SHP77 (cell line): ENCODE results near the gene RALGPS1.

Experiments used
- DNase-seq, 2 experiments: peaks; one replicate each; lab custom pipeline; 2025; lab: John Stamatoyannopoulos, UW

The RALGPS1 gene

DNA sequence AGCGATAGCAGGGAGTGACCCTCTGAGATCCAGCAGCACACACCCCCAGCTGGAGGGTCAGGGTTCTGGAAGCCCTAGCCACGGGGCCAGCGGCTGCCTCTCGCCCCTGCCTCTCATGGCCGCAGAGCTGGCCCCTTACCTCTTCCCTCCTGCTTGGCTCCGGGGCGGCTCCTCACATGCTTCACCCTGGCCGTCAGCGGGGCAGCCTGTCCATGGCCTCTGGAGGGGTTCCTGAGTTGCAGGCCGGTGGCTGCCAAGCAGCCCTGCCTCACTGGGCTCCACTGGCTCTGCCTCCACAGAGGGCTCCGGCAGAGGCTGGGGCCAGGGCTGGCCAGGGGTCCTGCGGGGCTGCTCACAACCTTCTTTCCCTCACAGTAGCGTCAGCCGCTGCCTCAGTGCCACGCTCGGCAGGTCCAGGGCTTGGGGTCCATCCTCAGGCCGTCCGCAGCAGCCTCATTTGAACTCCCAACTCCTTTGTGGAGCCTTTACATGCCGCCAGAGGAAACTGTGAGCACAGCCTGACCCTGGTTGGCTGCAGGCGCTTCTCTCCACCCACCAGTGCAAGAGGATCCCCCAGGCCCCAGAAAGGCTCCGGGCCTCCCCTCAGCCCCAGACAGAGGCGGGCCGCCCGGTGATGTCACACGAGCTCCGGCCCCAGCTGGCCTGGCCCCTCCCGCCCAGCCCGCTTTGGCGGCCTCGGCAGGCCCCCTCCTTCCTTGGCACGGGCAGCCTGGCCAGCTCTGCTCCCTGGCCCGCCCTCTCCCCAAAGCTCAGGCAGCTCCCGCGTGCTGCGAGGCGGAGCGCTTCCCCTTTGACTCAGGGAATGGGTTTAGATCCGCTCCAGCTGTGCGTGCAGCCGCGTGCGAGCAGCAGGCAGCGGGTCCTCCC is 207.8 kb downstream of the RALGPS1 start, which contains the start of gene ANGPTL2:
TSS of gene ANGPTL2 (minus strand) at position 460 of the 888 bp plus-strand sequence. CDS start 13,904 bp downstream, outside the sequence.
- DNase-seq = peak; percentile 70 to 79

DNA sequence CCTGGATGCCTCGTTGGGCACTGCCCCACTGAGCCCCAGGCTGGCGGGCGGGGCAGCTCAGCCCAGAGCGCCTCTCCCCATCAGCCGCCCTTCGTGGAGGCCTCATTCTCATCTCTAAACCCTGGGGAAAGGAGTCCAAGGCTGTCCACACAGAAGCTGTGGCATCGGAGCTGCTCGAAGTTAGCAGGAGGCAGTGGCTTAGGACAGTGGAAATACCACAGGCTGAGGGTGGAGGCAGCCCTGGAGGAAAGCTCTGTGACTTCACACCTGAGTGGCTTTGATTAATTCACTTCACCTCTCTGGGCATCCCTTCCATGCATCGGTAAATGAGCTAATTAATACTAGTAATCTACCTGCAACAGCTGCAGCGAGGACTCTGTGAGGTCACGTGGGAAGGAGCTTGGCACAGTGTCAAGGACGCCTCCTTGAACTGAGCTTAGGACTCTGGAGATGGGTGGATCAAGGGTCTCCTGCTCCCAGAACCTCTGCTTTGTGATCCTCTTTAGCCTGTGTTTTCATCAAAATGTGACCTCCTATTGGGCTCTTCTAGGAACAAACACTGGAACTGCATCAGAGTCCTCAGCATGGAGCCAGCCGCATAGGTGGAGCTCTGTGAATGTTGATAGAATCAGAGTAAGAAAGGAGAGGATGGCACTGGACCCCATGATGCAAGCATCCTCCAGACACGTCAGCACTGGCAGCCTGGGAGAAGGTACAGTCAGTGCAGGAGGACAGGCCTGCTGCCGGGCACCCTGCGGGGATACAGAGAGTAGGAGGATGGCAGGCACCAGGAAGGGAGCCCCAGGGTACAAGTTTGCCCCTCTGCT is 208.7 kb downstream of the RALGPS1 start:
- DNase-seq = peak in 1 of 2 experiments; percentile 42

DNA sequence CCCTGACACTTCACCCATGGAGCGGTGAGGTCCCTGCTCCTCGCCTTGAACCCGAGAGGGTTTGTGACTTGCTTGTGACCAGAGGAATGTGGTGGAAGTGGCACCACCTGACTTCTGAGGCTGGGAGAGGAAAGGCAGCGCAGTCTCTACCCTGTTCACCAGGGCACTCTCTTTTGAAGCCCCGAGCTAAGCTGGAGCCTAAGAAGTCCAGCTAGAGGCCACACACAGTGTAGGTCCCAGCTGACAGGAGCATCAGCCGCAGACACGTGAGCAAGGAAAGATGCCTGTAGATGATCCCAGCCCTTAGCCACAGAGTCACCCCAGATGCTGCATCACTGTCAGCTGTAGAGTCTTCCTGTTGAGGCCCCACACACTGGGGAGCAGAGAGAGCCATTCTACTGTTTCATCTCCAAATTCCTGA is 209.5 kb downstream of the RALGPS1 start:
- DNase-seq = no peak

DNA sequence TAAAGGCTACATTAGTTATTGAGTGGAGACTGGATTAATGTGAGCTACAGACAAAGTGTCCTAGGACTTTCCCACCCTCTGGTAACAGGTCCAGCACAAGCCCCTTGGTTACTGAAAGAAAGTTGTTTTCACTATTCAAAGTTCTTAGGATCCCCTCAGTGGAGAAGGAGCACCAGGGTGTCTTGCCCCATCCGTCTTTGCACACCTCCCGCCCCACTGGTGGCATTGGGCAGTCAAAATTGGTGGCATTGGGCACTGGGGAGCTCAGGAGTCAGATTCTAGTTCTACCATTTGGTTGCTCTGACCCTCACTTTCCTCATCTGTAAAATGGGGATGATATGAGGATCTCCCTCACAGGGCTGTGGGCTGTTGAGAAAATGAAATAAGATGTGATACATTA is 210.2 kb downstream of the RALGPS1 start:
- DNase-seq = no peak

DNA sequence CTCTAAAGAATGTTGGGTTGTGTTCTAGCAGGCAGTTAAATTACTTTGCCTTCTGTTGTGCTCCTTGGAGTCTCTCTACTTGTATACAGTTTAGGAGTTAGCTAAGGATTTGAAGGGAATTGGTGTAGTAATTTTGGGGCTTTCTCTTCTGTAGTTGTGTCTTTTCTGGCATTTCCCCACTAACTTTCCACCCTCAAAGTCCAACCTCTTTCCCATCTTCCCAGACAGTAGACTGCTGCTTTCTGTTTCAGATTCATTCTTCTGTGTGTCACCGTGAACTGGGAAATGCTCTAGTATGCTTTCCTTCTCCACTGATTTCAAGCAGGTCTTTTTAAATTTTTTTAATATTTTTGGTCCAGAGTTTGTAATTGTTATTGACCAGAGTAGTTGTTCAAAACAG is 212.4 kb downstream of the RALGPS1 start:
- DNase-seq = no peak

DNA sequence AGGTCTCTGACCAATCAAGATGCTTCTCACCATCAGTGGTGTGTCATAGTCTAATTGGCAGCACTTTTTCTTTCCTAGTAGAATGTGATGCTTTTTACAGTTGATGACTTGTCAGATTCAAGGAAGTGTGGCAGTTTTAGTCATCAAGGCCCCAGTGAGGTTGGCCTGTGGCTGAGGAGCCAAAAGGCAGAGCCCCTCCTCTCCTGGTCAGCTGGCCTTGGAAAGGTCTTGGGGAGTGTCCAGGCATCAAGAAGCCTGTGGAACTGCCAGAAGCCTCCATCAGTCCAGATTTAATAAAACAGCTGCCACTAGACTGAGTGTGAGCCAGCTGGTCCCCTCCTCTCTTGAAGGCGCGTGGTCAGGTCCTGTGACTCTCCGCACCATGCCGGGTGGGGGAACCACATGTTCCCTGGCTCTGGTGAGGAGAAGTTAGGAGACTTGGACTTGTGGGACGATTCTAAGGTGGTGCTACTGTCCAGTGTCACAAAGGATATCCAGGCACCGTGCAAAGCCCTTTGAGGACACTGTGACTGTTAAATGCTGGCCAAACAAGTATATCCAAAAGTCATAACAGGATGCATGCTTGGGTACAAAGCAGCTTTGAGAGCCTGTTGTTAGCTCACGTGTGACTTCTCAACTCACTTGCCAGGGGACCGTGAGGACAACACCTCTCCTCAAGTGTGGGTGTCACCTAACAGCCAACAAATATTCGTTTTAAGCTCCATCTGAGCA is 213.9 kb downstream of the RALGPS1 start:
- no peak for DNase-seq

DNA sequence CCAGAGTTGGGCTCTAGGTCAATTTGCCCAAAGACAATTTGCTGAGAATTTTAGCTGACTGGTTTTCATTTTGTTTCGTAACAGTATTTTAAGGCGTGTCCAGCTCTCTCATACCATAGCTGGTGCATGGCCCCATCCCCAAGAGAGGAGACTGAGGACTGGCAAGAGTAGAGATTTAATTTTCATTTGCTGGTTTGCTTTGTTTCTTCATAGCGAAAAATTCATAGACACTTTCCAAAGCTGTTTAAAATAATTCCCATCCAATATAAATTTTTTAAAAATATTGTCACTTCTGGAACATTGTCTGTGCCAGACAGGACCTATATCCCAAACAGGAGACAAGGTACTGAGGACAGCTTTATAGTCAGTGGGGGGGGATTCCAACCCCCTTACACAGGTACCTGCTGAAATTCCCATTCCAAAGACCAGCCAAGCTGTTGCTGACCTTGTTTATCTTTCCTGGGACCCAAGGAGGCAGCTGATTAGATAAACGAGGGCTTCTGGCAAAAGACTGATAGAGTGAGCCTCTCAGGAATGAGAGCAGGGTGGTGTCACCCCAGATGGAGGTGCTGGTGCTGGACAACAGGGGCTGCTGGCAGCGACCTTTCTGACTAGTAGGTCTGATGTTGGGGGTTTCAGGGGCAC is 214.6 kb downstream of the RALGPS1 start:
- no peak for DNase-seq

DNA sequence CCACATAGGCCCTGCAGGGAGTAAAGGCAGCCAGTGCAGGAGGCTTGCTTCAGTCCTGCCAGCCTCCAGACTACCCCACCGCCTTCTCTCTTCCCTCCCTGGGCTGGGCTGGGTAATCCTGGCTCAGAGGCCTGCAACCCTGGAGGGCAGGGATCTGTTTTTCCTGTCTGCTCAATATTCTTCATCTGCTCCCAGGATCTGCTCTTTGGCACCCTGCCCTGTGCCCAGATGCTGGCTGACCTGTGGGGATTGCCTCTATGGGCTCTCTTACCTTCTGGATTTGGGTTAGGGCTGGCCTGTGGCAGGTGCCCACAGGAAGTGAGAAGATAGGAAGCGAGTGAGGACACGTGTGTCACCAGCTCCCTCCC is 215.1 kb downstream of the RALGPS1 start:
- no peak for DNase-seq

DNA sequence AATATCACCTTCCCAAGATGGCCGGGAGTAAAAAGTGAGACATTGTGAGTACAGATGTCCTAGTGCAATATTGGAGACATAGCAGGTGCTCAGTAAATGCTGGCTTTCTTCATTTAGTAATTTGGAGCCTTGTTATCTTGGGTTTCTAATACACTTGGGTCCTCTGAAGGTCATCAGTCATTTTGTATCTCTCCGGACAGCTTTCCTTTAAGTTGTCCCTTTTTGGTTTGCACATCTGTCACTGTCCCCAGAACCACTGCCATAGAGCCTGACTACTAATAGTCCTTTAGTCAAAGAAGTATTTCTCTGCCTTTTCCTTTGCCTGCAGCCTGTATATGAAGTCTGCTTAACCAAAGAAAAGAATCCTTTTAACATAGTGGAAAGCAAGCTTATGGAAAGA is 215.7 kb downstream of the RALGPS1 start:
- DNase-seq = no peak

DNA sequence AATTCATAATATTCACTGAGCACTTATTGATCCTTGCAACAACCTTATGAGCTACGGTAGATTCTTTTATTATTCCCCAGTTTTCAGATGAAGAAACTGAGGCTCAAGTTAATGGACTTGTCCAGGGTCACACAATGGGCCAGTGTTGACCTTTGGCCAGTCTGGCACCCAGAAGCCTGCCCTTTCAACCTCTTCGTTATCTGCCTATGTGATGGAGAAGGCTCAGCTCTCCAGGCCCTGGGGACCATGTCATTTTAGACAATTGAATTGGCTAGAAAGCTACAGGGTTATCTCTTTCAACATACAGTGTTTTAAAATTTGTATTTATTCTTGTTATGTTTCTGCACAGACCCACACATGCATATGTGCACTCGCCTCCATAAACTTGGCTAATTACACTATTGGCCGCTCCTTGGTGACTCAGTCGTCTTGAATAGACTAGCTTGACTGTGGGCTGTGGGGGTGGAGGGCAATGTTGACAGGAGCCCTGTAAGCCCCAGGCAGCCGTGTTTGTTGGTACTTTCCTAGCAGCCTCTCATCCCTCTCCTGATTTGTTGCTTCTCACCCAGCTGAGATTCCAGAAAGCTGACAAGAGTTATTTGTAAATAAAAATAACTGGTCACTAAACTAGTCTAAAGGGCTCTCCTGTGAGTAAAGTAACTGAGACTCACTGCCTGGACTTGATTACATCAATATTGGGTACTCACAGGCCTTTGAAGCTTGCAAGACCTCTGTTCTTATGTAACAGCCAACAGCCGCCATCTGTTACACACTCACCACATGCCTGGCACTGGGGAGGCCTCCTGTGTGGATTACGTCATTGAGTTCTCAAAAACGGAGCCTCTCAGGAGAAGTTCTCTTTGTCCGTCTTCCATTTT is 216.3 kb downstream of the RALGPS1 start:
- DNase-seq = peak; percentile 80 to 82

DNA sequence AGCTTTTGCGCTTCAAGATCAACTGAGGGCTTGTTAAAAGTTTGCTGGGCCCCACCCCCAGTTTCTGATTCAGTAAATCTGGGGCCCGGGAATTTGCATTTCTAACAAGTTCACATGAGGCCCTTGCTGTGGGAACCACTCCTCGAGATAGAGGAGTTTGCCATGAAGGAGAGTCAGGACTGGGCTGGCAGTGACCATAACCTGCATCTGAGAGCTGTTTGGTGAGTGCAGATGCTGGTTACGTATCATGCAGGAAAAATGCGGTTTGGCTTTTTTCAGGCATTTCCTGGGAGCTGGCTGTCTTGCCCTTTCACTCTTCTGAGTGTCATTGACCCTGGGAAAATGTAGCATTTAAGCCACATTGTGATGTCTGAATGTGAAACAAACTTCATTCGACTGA is 217.3 kb downstream of the RALGPS1 start:
- no peak for DNase-seq

DNA sequence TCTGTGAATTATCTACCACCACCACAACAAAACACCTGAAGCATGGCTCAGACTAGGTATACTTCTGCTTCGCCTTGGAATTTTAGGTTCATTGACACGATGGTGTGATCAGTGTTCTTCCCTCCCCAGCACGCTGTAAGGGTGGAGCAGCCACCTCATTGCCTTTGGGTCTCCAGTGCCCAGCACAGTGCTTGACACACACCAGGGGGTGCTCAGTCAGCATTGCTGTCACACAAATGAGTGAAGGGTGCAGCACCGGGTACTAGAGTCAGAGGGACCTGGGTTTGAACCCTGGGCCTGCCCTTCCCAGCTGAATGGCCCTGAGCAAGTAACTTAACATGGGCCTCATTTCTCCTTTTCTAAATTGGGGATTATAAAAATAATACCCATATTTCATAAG is 217.8 kb downstream of the RALGPS1 start:
- DNase-seq = no peak

DNA sequence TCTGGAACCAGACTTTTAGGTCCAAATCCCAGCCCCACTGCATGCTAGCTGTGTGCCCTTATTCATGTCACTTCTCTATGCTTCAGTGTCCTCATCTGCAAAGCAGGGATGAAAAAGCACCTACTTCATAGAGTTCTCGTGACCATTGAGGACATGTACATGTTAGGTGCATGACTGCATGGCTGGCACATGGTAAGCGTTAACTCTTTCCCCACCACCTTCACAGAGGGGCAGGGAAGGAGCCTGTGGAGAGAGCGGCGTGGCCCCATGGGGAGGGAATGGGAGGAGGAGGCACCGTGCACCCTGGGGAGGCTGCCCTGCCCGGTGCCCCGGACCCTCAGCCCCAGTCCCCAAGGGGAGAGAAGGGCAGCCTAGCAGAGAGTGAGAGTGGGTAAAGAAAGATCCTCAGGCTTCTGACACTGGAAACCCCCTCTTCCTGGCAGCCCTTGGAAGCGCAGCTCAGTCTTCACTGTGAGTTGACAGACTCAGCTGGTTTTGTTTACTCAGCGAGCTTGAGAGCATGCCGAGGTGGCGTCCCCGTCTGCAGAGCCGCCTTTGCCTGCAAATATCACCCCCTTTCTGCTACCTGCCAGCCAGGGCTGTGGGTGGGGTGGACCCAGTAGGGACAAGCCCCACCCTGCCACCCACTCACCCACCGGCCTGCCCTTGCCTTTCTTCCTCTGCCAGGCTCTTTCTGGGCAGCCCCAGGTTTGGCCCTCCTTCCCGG is 218.5 kb downstream of the RALGPS1 start:
- peak; percentile 31 to 55 for DNase-seq

DNA sequence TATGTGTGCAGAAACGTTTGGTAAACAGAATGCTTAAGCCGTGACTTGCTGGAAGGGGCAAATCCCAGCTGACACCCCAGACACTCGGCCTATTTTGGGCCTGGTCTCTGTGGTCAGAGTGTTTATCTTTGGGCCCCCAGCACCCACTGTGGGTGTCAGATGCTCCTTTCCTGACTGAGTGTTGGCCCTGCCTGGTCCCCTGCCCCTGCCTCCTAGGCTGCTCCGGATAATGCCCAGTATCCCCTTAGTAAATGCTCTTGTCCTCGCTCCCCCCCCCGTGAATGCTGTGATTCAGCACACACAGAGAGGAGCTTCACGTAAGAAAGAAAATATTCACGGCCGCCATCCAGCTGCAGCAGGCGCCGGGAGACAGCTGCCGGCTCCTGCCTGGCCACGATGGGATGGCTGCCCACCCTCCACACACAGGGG is 219.2 kb downstream of the RALGPS1 start:
- peak; percentile 26 to 67 for DNase-seq

DNA sequence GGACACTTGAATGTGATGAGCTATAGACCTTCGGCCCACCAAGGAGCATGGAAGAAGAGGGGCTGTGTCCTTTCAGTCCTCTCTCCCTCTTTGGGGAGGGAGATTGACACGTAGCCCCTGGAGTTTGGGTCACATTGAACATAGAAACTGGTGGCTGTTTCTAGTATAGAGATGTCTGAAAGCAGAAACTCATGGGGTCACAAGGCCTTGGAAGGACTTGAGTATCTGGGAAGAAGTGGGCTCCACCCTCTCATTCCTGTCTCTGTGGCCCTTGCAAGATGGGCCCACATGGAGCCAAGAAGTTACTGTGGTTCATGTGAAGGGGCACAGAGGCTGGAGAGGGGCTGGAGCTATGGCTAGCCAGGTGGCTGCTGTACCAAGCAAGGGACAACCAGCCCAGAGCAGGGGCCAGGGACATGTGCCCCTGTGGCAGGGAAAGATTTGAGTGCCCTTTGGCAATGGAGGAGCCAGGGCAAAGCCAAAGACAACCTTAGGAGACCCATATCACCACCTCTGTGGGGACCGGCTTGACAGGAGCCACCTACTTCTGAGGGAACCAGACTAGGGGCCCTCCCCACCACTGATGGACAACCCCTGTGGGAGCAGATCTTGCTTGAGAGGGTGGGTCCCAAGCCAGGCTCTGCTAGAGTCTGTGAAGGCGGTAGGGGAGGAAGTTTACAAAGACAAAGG is 220.6 kb downstream of the RALGPS1 start:
- no peak for DNase-seq

DNA sequence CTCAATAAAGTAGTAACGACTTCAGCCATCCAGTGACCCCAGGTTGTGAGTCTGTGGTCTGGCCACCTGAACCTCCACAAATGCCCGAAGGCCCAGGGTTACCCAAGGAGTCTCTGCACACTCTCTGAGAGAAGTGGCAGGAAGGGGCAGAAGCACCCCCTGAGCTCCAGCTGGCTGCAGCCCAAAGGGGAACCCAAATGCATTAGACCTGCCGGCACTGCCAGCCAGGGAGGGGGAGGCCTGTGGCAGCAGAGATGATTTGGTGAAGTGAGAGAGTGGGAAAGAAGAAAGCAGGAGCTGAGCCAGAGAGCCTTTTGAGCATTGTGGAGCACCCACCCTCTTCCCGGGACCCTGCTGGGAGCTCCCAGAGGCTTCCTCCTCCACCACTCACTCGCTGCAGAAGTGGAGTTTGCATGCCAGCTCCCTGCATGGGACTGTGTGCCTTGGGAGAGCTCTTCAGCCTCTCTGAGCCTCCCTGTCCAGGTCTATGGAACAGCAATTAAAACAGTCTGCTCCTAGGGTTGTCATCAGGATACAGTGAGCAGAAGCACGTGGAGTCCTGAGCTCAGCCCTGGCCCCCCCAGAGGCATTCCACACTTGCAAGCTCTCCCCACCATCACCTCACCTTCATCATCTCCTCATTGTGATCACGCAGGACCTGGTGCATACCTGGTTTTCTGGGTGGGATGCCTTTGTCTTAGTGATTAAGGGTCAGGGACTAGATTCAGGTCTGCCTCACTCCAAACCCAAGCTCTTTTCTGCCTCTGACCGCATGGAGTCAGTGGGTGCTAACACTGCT is 221.7 kb downstream of the RALGPS1 start:
- DNase-seq = no peak

DNA sequence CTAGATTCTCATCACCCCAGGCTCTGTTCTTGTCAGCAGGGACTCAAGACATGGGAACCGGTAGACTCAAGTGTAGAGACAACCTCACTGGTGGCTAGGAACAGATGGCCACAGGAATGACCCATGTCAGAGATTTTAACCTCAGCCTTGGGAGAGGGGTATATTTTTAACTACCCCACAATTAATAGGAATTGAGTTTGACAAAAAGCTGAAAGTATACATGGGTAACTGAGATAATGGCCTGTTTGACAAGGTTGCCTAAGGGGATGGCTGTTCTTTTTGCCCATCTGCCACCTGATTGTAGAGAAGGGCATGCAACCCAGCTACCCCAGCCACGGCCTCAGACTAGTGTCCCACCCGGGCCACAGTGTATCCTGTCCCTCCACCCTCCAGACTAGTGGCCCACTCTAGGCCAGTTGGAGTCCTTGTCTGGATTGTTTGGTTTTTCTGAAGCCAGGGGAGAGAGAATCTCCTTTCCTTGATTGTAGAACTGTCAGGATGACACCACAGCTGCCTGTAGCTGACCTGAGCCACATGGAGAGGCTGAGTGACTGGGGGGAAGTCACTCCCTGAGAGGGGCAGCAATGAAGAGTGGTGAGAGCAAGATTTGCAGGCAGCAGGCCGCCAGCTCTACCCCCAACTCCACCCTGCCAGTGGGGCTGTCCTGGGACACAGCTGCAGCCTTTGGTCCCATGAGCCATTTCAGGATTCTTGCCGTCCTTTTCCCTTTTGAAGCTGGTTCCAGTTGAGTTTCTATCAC is 222.5 kb downstream of the RALGPS1 start:
- no peak for DNase-seq
